Caco-2 (cell line): ENCODE data around the gene ATG4B. TPM values are rescaled to one million over a fixed set of nuclear protein-coding genes. Genes with fewer than 3 reads are reported as not detected.
A peak's percentile ranks its signal among the peaks of the same experiment; 100 is the strongest.

Experiments used
- BruUV-seq: library from RNA; stranded (reverse); fragments of 400-500 nt; replicated peaks from 2 replicates; lab custom pipeline; 2021; lab: Mats Ljungman, UMichigan
- CTCF ChIA-PET: fragments of 300-600 bp; sonication (Branson Sonifier 250); formaldehyde crosslinking; loops from one replicate; lab custom pipeline; 2022; ENCODE audit warnings: antibody characterized with exemption; lab: Charles Lee
- POLR2A ChIA-PET: fragments of 300-600 bp; sonication (Branson Sonifier 250); formaldehyde crosslinking; loops from one replicate; lab custom pipeline; 2022; ENCODE audit warnings: antibody characterized with exemption; lab: Charles Lee
- DNase-seq, 2 experiments: peaks; one replicate each; pipeline versions ENCODE4 v3.0.0 to v3.0.0-alpha.2; 2020 to 2022
- H3K27me3 ChIP-seq: replicated peaks from 2 replicates; pipeline ENCODE4 v1.6.0; 2011; ENCODE audit warnings: low read length; ENCODE audit not compliant: control insufficient read depth, insufficient read depth
- H3K36me3 ChIP-seq: 2 replicates; pipeline ENCODE4 v1.5.1; 2011; ENCODE audit warnings: low read length; ENCODE audit not compliant: control insufficient read depth, insufficient read depth
- H3K4me1 ChIP-seq: fragments of 250-450 bp; sonication (Bioruptor Pico); 2 replicates; pipeline ENCODE4 v1.5.1; 2020; ENCODE audit warnings: mild to moderate bottlenecking
- H3K4me3 ChIP-seq: 2 replicates; pipeline ENCODE4 v1.5.1; 2011; ENCODE audit warnings: low read depth, mild to moderate bottlenecking, control low read depth, low read length
- H3K9me3 ChIP-seq: fragments of 250-450 bp; sonication (Bioruptor Pico); 2 replicates; pipeline ENCODE4 v1.5.1; 2020; ENCODE audit warnings: mild to moderate bottlenecking, moderate library complexity
- H3K27ac Mint-ChIP-seq: one replicate; pipeline ENCODE4 v1.8.0; 2022; ENCODE audit warnings: mixed read lengths; ENCODE audit not compliant: unreplicated experiment
- H3K27me3 Mint-ChIP-seq: one replicate; pipeline ENCODE4 v1.8.0; 2022; ENCODE audit warnings: mixed read lengths; ENCODE audit not compliant: insufficient read depth, unreplicated experiment
- H3K36me3 Mint-ChIP-seq: one replicate; pipeline ENCODE4 v1.8.0; 2022; ENCODE audit warnings: mild to moderate bottlenecking, mixed read lengths; ENCODE audit not compliant: insufficient read depth, unreplicated experiment
- H3K4me1 Mint-ChIP-seq: one replicate; pipeline ENCODE4 v1.8.0; 2022; ENCODE audit warnings: low read depth, mixed read lengths; ENCODE audit not compliant: unreplicated experiment
- H3K4me3 Mint-ChIP-seq: one replicate; pipeline ENCODE4 v1.8.0; 2022; ENCODE audit warnings: mild to moderate bottlenecking, moderate library complexity, mixed read lengths; ENCODE audit not compliant: unreplicated experiment
- H3K9me3 Mint-ChIP-seq: one replicate; pipeline ENCODE4 v1.8.0; 2022; ENCODE audit warnings: mixed read lengths; ENCODE audit not compliant: unreplicated experiment
- CTCF ChIP-seq, 2 experiments: fragments of 200-600 bp in 1 of 2; IDR thresholded peaks; 1 replicate in 1 of 2; 2 replicates in 1 of 2; pipeline versions ENCODE4 v1.5.1 to v1.8.0; 2011 to 2022; ENCODE audit warnings: antibody characterized with exemption in 1 of 2, control low read depth in 1 of 2, inconsistent platforms in 1 of 2, low read depth in 1 of 2, low read length in 1 of 2, mild to moderate bottlenecking in 1 of 2, moderate library complexity in 1 of 2; ENCODE audit not compliant: insufficient read depth in 1 of 2, severe bottlenecking in 1 of 2, unreplicated experiment in 1 of 2
- intact Hi-C: fragments of 100-400 bp; cut with micrococcal nuclease; formaldehyde crosslinking; loops from one replicate; pipeline ENCODE4 v1.10.0; 2022; ENCODE audit not compliant: unreplicated experiment
- total RNA-seq: library from RNA; stranded (reverse); gene quantifications from 2 replicates; pipeline ENCODE4 v1.2.3, GENCODE V29; 2022

Gene ATG4B
- total RNA-seq, 1 experiment from 2014 or later = 94.5 TPM

- BruUV-seq = no TSS peak
- Mint-ChIP-seq H3K9me3 (no peaks in the 10 kb centered on the region), H3K27ac (no peak overlapping the region), H3K27me3 (no peaks in the 10 kb centered on the region), H3K36me3 (peaks cover 75% of the 10 kb centered on the region), H3K4me1 (no peaks in the 10 kb centered on the region), H3K4me3 (no peak overlapping the region)
- POLR2A ChIA-PET = no interaction called here
- CTCF ChIA-PET = no interaction called here
- no peaks in the 10 kb centered on the region for H3K27me3 ChIP-seq
- no peaks in the 10 kb centered on the region for H3K9me3 ChIP-seq
- no peaks in the 10 kb centered on the region for H3K36me3 ChIP-seq
- H3K4me3 ChIP-seq = no peak overlapping the region
- H3K4me1 ChIP-seq = no peaks in the 10 kb centered on the region
- intact Hi-C loops = no loop called here
- no peak for DNase-seq
- TF ChIP-seq CTCF (IDR thresholded peaks at IDR 0.05; ENCODE audit: insufficient read depth in 1 of 2, low read depth in 1 of 2, low read length in 1 of 2, severe bottlenecking in 1 of 2, unreplicated experiment in 1 of 2) = no peak
Measured at GRCh38 chr2:241680827-241681599, 43.5 kb downstream of the ATG4B start.

- no peaks in the 10 kb centered on the region for H3K27me3 ChIP-seq
- TF ChIP-seq CTCF (IDR thresholded peaks at IDR 0.05; ENCODE audit: insufficient read depth in 1 of 2, low read depth in 1 of 2, low read length in 1 of 2, severe bottlenecking in 1 of 2, unreplicated experiment in 1 of 2) = no peak
- peak overlapping the region; percentile 80 for H3K4me3 ChIP-seq
- Mint-ChIP-seq H3K9me3 (no peaks in the 10 kb centered on the region), H3K27me3 (no peaks in the 10 kb centered on the region), H3K4me3 (peak overlapping the region; percentile 91), H3K27ac (peak overlapping the region; percentile 88), H3K4me1 (no peaks in the 10 kb centered on the region), H3K36me3 (peaks cover 42% of the 10 kb centered on the region)
- H3K36me3 ChIP-seq = peaks cover 1% of the 10 kb centered on the region; the same call in 1 of the 2 replicates
- ChIA-PET CTCF (interaction anchor here (1.0 kb wide), 2 partner anchors 16 to 192 kb away, joined by 3 to 7 read pairs; partner anchors contain the start of gene ING5), POLR2A (interaction anchor here (0.5 to 3.0 kb wide), 7 partner anchors 8 to 330 kb away, joined by 3 to 44 read pairs (median 3); partner anchors contain the start of genes D2HGDH, FARP2 and ING5)
- no peaks in the 10 kb centered on the region for H3K9me3 ChIP-seq
- no TSS peak for BruUV-seq
- peaks cover 4% of the 10 kb centered on the region; the same call in 1 of the 2 replicates for H3K4me1 ChIP-seq
- intact Hi-C loops = loop anchor here (2.0 kb wide), 1 partner anchor 15 kb away; no protein-coding TSS in a partner anchor
- DNase-seq = no peak
Measured at GRCh38 chr2:241686324-241686649, 48.8 kb downstream of the ATG4B start.

GRCh38 chr2:241686650-241687425 lies 49.3 kb downstream of the ATG4B start, which contains the start of gene DTYMK:
DTYMK (minus strand) TSS chr2:241686815; CDS start chr2:241686783, 32 bp downstream.
- no peak for TF ChIP-seq CTCF (IDR thresholded peaks at IDR 0.05; ENCODE audit: insufficient read depth in 1 of 2, low read depth in 1 of 2, low read length in 1 of 2, severe bottlenecking in 1 of 2, unreplicated experiment in 1 of 2)
- intact Hi-C loops = loop anchor here (2.0 kb wide), 1 partner anchor 14 kb away; no protein-coding TSS in a partner anchor
- Mint-ChIP-seq H3K36me3 (peaks cover 36% of the 10 kb centered on the region), H3K4me1 (no peaks in the 10 kb centered on the region), H3K27ac (peak within 1 kb of the TSS; percentile 88), H3K4me3 (peak within 1 kb of the TSS; percentile 91), H3K9me3 (no peaks in the 10 kb centered on the region), H3K27me3 (no peaks in the 10 kb centered on the region)
- TSS peak; percentile 55 for BruUV-seq
- Histone ChIP-seq H3K4me1 (peaks cover 4% of the 10 kb centered on the region; the same call in 1 of the 2 replicates), H3K4me3 (peak within 1 kb of the TSS; percentile 80), H3K36me3 (peaks cover 1% of the 10 kb centered on the region; the same call in 1 of the 2 replicates), H3K27me3 (no peaks in the 10 kb centered on the region), H3K9me3 (no peaks in the 10 kb centered on the region)
- ChIA-PET CTCF (interaction anchor here (1.0 kb wide), 2 partner anchors 15 to 191 kb away, joined by 3 to 7 read pairs; partner anchors contain the start of gene ING5), POLR2A (interaction anchor here (0.5 to 3.0 kb wide), 7 partner anchors 8 to 330 kb away, joined by 3 to 44 read pairs (median 3); partner anchors contain the start of genes D2HGDH, FARP2 and ING5)
- peak; percentile 91 to 94 for DNase-seq
